Transverse colon (tissue), 4 donors: ENCODE measurements around the gene MAP2K5. TPM values are rescaled to one million over a fixed set of nuclear protein-coding genes. Genes with fewer than 3 reads are reported as not detected.

Experiments used
- DNase-seq: peaks from one replicate; pipeline ENCODE4 v3.0.0-alpha.2; 2019
- H3K27ac ChIP-seq, 4 donors: fragments of 200-600 bp; sonication (generic); 2 replicates each; pipeline ENCODE4 v1.5.1; 2016 to 2018; ENCODE audit warnings: inconsistent platforms in 4 of 4
- H3K27me3 ChIP-seq: fragments of 200-600 bp; sonication (generic); 2 replicates; pipeline ENCODE4 v1.5.1; 2017; ENCODE audit warnings: inconsistent platforms
- H3K36me3 ChIP-seq, 4 donors: fragments of 200-600 bp; sonication (generic); 2 replicates each; pipeline ENCODE4 v1.5.1; 2017 to 2019; ENCODE audit warnings: inconsistent platforms in 4 of 4
- H3K4me1 ChIP-seq, 4 donors: fragments of 200-600 bp; sonication (generic); 2 replicates each; pipeline ENCODE4 v1.5.1; 2017 to 2020; ENCODE audit warnings: inconsistent platforms in 4 of 4
- H3K4me3 ChIP-seq, 4 donors: fragments of 200-600 bp; sonication (generic); 1 replicate in 1 of 4; 2 replicates in 3 of 4; pipeline versions ENCODE4 v1.5.1 to v1.6.1; 2017 to 2019; ENCODE audit warnings: inconsistent platforms in 4 of 4
- H3K9me3 ChIP-seq, 2 donors: fragments of 200-600 bp; sonication (generic); 2 replicates each; pipeline ENCODE4 v1.5.1; 2017 to 2019; ENCODE audit warnings: inconsistent platforms in 2 of 2
- EP300 ChIP-seq: sonication (generic); formaldehyde crosslinking; IDR thresholded peaks from one replicate; pipeline ENCODE4 v1.6.1; 2017; ENCODE audit warnings: antibody characterized with exemption, low read depth
- POLR2A ChIP-seq: fragments of 450-650 bp; IDR thresholded peaks from one replicate; pipeline ENCODE4 v1.6.1; 2016; ENCODE audit warnings: antibody characterized with exemption, mild to moderate bottlenecking, moderate library complexity
- POLR2AphosphoS5 ChIP-seq, 3 donors: sonication (generic); formaldehyde crosslinking; IDR thresholded peaks; one replicate each; pipeline ENCODE4 v1.6.1; 2016; ENCODE audit warnings: antibody characterized with exemption in 3 of 3
- WGBS, 2 donors: methylation state at CpG; one replicate each; pipeline ENCODE4 v1.1.5; 2018; ENCODE audit warnings: low coverage in 1 of 2; 5-methylcytosine and 5-hydroxymethylcytosine counted together
- in situ Hi-C, 4 donors: fragments of 200-750 bp; cut with MboI; loops; one replicate each; pipeline versions ENCODE4 v1.15.0 to v1.15.1; 2017; ENCODE audit warnings: low sequenced_read_pairs in 3 of 4, low pct_ligation_motif_present in 1 of 4, low pct_unique_long_range_greater_than_20kb in 1 of 4
- intact Hi-C: fragments of 100-400 bp; cut with DNase I; formaldehyde crosslinking; loops from one replicate; pipeline ENCODE4 v1.15.1; 2023; ENCODE audit warnings: low total_unique reads
- total RNA-seq, 4 donors: library from RNA; depleted of rRNA; stranded (reverse); fragments of >200 nt; gene quantifications; one replicate each; pipeline ENCODE4 v1.1.0, GENCODE V29; 2016
- TF ChIP-seq, protein P1 (sequence below), 5 experiments: fragments of 200-600 bp in 3 of 5; fragments of 450-650 bp in 2 of 5; sonication (generic) in 3 of 5; IDR thresholded peaks; 1 replicate in 2 of 5; 2 replicates in 3 of 5; pipeline ENCODE4 v1.5.1; 2016 to 2017; ENCODE audit warnings: antibody characterized with exemption in 5 of 5, inconsistent platforms in 3 of 5, mild to moderate bottlenecking in 2 of 5, moderate library complexity in 1 of 5

Gene MAP2K5
- total RNA-seq, 4 donors from 2014 or later: 19.8 to 320 (median 21.1) TPM

DNA sequence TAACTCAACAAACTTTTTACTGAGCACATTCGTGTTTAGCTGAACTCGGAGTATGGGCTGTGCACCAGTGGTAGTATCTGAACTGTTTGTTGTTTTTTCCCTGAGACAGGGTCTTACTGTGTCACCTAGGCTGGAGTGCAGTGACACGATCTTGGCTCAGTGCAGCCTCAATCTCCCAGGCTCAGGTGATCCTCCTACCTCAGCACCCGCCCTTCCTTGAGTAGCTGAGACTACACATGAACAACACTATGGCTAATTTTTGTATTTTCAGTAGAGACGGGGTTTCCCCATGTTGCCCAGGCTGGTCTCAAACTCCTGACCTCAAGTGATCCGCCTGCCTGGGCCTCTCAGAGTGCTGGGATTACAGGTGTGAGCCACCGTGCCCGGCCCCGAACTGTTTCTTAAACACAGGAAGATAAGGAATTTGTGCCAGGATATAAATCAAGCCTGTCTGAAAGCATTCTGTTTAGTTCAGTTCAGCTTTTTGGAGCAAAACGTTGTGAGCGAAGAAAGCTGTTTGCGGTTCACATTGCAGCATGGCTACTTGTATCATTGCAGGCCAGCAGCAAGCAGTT is 242.4 kb downstream of the MAP2K5 start:
- TF ChIP-seq POLR2A: no peak
- TF ChIP-seq, protein P1, sequence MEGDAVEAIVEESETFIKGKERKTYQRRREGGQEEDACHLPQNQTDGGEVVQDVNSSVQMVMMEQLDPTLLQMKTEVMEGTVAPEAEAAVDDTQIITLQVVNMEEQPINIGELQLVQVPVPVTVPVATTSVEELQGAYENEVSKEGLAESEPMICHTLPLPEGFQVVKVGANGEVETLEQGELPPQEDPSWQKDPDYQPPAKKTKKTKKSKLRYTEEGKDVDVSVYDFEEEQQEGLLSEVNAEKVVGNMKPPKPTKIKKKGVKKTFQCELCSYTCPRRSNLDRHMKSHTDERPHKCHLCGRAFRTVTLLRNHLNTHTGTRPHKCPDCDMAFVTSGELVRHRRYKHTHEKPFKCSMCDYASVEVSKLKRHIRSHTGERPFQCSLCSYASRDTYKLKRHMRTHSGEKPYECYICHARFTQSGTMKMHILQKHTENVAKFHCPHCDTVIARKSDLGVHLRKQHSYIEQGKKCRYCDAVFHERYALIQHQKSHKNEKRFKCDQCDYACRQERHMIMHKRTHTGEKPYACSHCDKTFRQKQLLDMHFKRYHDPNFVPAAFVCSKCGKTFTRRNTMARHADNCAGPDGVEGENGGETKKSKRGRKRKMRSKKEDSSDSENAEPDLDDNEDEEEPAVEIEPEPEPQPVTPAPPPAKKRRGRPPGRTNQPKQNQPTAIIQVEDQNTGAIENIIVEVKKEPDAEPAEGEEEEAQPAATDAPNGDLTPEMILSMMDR (IDR thresholded peaks at IDR 0.05): no peak
- TF ChIP-seq POLR2AphosphoS5 (IDR thresholded peaks at IDR 0.05): no peak
- no peak for TF ChIP-seq EP300
- intact Hi-C loops: no loop called here
- WGBS, 2 donors: 86% methylated on average over 12 of the region's 12 CpGs; no CpG with 5 or more reads in 1 of the 2 donors
- no peaks in the 10 kb centered on the region for H3K27me3 ChIP-seq
- H3K27ac ChIP-seq: no peak overlapping the region
- no peaks in the 10 kb centered on the region for H3K9me3 ChIP-seq
- no peaks in the 10 kb centered on the region for H3K4me1 ChIP-seq
- in situ Hi-C loops: no loop called here
- no peaks in the 10 kb centered on the region for H3K36me3 ChIP-seq
- no peak overlapping the region for H3K4me3 ChIP-seq
- no peak for DNase-seq

DNA sequence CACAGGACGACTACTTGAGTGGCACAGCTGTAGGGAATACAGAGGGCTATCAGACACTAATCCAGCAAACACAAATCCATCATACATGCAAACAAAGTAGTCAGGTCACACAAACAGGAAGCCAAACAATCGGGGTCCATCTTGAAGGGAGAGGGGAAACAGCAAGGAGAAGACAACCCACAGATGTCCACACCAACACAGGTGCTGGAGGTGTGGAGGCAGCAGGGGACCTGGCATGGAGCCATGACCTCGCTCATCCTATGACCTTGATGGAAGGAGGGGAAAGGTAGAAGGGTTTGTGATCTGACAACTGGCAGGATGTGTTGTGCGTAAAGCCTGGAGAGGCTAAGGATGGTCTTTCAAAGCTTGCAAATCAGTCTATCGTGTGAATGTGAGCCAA is 242.9 kb downstream of the MAP2K5 start:
- 62 to 78% methylated on average over 5 of the region's 5 CpGs for WGBS, 2 donors
- in situ Hi-C loops: no loop called here
- Histone ChIP-seq H3K9me3 (no peaks in the 10 kb centered on the region), H3K4me1 (no peaks in the 10 kb centered on the region), H3K27ac (no peak overlapping the region), H3K27me3 (no peaks in the 10 kb centered on the region), H3K36me3 (no peaks in the 10 kb centered on the region), H3K4me3 (no peak overlapping the region)
- intact Hi-C loops: no loop called here
- DNase-seq: no peak
- TF ChIP-seq, protein P1 (IDR thresholded peaks at IDR 0.05): no peak
- TF ChIP-seq POLR2A (no peak), POLR2AphosphoS5 (IDR thresholded peaks at IDR 0.05) (no peak), EP300 (no peak)

DNA sequence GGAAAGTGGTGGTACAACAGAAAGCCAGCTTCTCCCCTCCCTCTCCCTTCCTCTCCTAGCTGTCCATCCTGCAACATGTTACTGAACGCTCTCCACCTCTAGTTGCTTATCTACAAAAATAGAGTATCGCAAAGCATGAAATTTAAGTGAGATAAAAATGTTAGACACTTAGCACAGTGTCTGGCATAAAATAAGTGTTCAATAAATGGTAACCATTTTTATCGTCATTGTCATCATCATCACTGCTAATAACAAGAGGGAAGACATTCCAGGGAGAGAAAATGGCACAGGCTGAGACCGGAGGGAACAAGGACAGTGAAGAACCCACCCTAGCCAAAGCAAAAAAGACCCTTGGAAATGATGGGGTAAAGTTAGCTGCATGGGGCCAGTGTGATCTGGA is 244.1 kb downstream of the MAP2K5 start:
- no peaks in the 10 kb centered on the region for H3K27me3 ChIP-seq
- H3K4me3 ChIP-seq: no peak overlapping the region
- intact Hi-C loops: no loop called here
- no peak for TF ChIP-seq EP300
- H3K9me3 ChIP-seq: no peaks in the 10 kb centered on the region
- DNase-seq: no peak
- H3K4me1 ChIP-seq: no peaks in the 10 kb centered on the region
- in situ Hi-C loops: no loop called here
- no peak overlapping the region for H3K27ac ChIP-seq
- WGBS, 2 donors: 97 to 100% methylated on average over 4 of the region's 4 CpGs
- no peaks in the 10 kb centered on the region for H3K36me3 ChIP-seq

DNA sequence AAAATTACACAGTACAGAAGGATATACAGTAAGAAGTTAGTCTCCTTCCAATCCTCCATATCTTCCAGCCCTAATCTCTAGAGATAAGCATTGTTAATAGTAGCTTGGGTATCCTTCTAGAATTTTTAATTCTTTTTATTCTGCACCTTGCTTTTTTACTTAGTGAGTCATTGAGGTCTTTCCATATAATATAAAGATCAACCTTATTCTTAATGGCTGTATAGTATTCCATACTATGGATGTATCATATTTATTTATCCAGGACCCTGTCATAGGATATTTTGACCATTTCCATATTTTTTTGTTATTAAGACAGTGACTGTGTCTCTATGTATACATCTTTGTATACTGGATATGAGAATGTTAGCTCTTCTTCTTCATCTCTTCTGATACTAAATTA is 246.5 kb downstream of the MAP2K5 start:
- intact Hi-C loops (no loop called here), in situ Hi-C loops (no loop called here)
- Histone ChIP-seq H3K36me3 (no peaks in the 10 kb centered on the region), H3K27ac (no peak overlapping the region), H3K4me3 (no peak overlapping the region), H3K4me1 (no peaks in the 10 kb centered on the region), H3K9me3 (no peaks in the 10 kb centered on the region), H3K27me3 (no peaks in the 10 kb centered on the region)
- DNase-seq: no peak
- TF ChIP-seq POLR2A: no peak
- TF ChIP-seq EP300: no peak
- TF ChIP-seq, protein P1 (IDR thresholded peaks at IDR 0.05): no peak
- no peak for TF ChIP-seq POLR2AphosphoS5 (IDR thresholded peaks at IDR 0.05)

DNA sequence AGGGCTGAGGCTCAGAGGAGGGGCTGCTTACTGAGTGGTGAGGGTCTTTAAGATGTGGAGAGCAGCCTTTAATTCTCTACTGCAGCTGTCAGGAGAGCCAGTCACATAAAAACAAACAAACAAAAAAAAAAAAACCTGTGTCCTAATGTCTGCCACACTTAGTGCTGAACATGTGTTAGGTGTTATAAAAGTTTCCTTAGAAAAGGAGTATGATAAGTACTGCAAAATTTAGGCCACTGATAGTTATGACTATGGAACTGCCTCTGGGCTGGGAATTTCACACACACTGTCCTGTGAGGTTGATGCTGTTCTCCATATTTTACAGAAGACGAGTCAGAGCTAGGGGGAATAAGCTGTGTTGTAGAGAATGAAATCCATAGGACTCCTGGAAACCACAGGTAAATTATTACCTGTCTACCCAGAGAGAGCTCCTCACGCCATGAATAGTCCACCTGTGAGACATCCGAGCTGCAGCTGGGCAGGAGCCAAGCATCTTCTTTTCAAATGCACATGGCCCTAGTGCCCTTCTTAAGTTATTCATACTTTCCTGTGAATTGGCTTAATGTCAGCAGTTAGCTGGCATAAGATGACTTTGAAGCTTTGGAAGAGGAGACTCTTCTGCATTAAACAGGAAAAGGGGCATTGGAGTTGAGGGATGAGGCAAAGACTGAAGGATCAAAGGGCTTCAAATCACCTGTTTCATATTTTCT is 248.3 kb downstream of the MAP2K5 start:
- Histone ChIP-seq H3K4me3 (no peak overlapping the region), H3K36me3 (no peaks in the 10 kb centered on the region), H3K27me3 (no peaks in the 10 kb centered on the region), H3K27ac (no peak overlapping the region), H3K4me1 (no peaks in the 10 kb centered on the region), H3K9me3 (no peaks in the 10 kb centered on the region)
- in situ Hi-C loops: no loop called here
- intact Hi-C loops: no loop called here
- no peak for DNase-seq
- 93 to 100% methylated on average over 3 of the region's 3 CpGs for WGBS, 2 donors
- no peak for TF ChIP-seq POLR2A
